HEK293 (cell line): ENCODE data around the gene KITLG.

Experiments used
- KLF7 ChIP-seq: fragments of 450-650 bp; formaldehyde crosslinking; IDR thresholded peaks from 2 replicates; pipeline ENCODE4 v1.5.1; 2016; ENCODE audit warnings: missing biosample characterization, missing genetic modification characterization, borderline replicate concordance
- MEIS1 ChIP-seq: sonication (generic); formaldehyde crosslinking; IDR thresholded peaks from 2 replicates; pipeline ENCODE4 v1.8.1; 2022; ENCODE audit warnings: missing genetic modification reagents, mild to moderate bottlenecking, borderline replicate concordance
- MZF1 ChIP-seq: fragments of 450-650 bp; formaldehyde crosslinking; IDR thresholded peaks from 2 replicates; pipeline ENCODE4 v1.5.1; 2017; ENCODE audit warnings: missing biosample characterization, missing genetic modification characterization, borderline replicate concordance
- PRDM4 ChIP-seq: fragments of 450-650 bp; formaldehyde crosslinking; IDR thresholded peaks from 2 replicates; pipeline ENCODE4 v1.5.1; 2017; ENCODE audit warnings: missing biosample characterization, missing genetic modification characterization
- SCRT2 ChIP-seq: fragments of 450-650 bp; formaldehyde crosslinking; IDR thresholded peaks from 2 replicates; pipeline ENCODE4 v1.5.1; 2016; ENCODE audit warnings: missing biosample characterization, missing genetic modification characterization
- ZBTB11 ChIP-seq: fragments of 450-650 bp; formaldehyde crosslinking; conservative IDR thresholded peaks from 2 replicates; pipeline ENCODE4 v1.5.1; 2016; ENCODE audit warnings: low read depth, missing biosample characterization, missing genetic modification characterization
- ZEB2 ChIP-seq: fragments of 450-650 bp; formaldehyde crosslinking; IDR thresholded peaks from 2 replicates; pipeline ENCODE4 v1.5.1; 2016; ENCODE audit warnings: missing biosample characterization, missing genetic modification characterization
- ZNF112 ChIP-seq: fragments of 450-650 bp; formaldehyde crosslinking; IDR thresholded peaks from 2 replicates; pipeline ENCODE4 v1.5.0; 2017; ENCODE audit warnings: missing biosample characterization, missing genetic modification characterization
- ZNF133 ChIP-seq: fragments of 450-650 bp; formaldehyde crosslinking; IDR thresholded peaks from 2 replicates; pipeline ENCODE4 v1.5.1; 2016; ENCODE audit warnings: missing biosample characterization, missing genetic modification characterization
- ZNF138 ChIP-seq: fragments of 450-650 bp; formaldehyde crosslinking; IDR thresholded peaks from 2 replicates; pipeline ENCODE4 v1.5.1; 2016; ENCODE audit warnings: missing biosample characterization, missing genetic modification characterization, borderline replicate concordance
- ZNF140 ChIP-seq: fragments of 450-650 bp; formaldehyde crosslinking; IDR thresholded peaks from 2 replicates; pipeline ENCODE4 v1.5.1; 2016; ENCODE audit warnings: missing biosample characterization, missing genetic modification characterization
- ZNF148 ChIP-seq: fragments of 450-650 bp; formaldehyde crosslinking; IDR thresholded peaks from 2 replicates; pipeline ENCODE4 v1.5.0; 2017; ENCODE audit warnings: missing biosample characterization, missing genetic modification characterization, borderline replicate concordance
- ZNF223 ChIP-seq: fragments of 450-650 bp; formaldehyde crosslinking; IDR thresholded peaks from 2 replicates; pipeline ENCODE4 v1.5.1; 2016; ENCODE audit warnings: missing biosample characterization, missing genetic modification characterization
- ZNF311 ChIP-seq: fragments of 450-650 bp; formaldehyde crosslinking; IDR thresholded peaks from 2 replicates; pipeline ENCODE4 v1.5.1; 2017; ENCODE audit warnings: missing biosample characterization, missing genetic modification characterization, borderline replicate concordance
- ZNF350 ChIP-seq: fragments of 450-650 bp; formaldehyde crosslinking; IDR thresholded peaks from 2 replicates; pipeline ENCODE4 v1.5.0; 2017; ENCODE audit warnings: missing biosample characterization, mild to moderate bottlenecking, missing genetic modification characterization
- ZNF366 ChIP-seq: fragments of 450-650 bp; formaldehyde crosslinking; conservative IDR thresholded peaks from 2 replicates; pipeline ENCODE4 v1.5.1; 2016; ENCODE audit warnings: missing biosample characterization, missing genetic modification characterization
- ZNF404 ChIP-seq: fragments of 450-650 bp; formaldehyde crosslinking; IDR thresholded peaks from 2 replicates; pipeline ENCODE4 v1.5.1; 2017; ENCODE audit warnings: missing biosample characterization, missing genetic modification characterization
- ZNF510 ChIP-seq: fragments of 450-650 bp; formaldehyde crosslinking; IDR thresholded peaks from 2 replicates; pipeline ENCODE4 v1.5.1; 2018; ENCODE audit warnings: mild to moderate bottlenecking, missing genetic modification characterization, missing biosample characterization; ENCODE audit not compliant: insufficient replicate concordance
- ZNF677 ChIP-seq: fragments of 450-650 bp; IDR thresholded peaks from 2 replicates; pipeline ENCODE4 v1.5.0; 2018; ENCODE audit warnings: missing biosample characterization, mild to moderate bottlenecking, missing genetic modification characterization, moderate library complexity
- ZNF707 ChIP-seq: fragments of 450-650 bp; formaldehyde crosslinking; IDR thresholded peaks from 2 replicates; pipeline ENCODE4 v1.5.1; 2016; ENCODE audit warnings: missing biosample characterization, missing genetic modification characterization
- ZNF747 ChIP-seq: fragments of 450-650 bp; formaldehyde crosslinking; IDR thresholded peaks from 2 replicates; pipeline ENCODE4 v1.5.1; 2016; ENCODE audit warnings: missing biosample characterization, missing genetic modification characterization
- ZNF768 ChIP-seq: fragments of 450-650 bp; formaldehyde crosslinking; IDR thresholded peaks from 2 replicates; pipeline ENCODE4 v1.5.1; 2018; ENCODE audit warnings: missing biosample characterization, mild to moderate bottlenecking, missing genetic modification characterization
- ZNF792 ChIP-seq: fragments of 450-650 bp; formaldehyde crosslinking; IDR thresholded peaks from 2 replicates; pipeline ENCODE4 v1.5.1; 2016; ENCODE audit warnings: missing biosample characterization, missing genetic modification characterization
- ZSCAN23 ChIP-seq: fragments of 450-650 bp; formaldehyde crosslinking; IDR thresholded peaks from 2 replicates; pipeline ENCODE4 v1.5.1; 2016; ENCODE audit warnings: missing biosample characterization, missing genetic modification characterization
- TF ChIP-seq, protein P1 (sequence below): fragments of 450-650 bp; formaldehyde crosslinking; IDR thresholded peaks from 2 replicates; pipeline ENCODE4 v1.5.1; 2016; ENCODE audit warnings: missing biosample characterization, missing genetic modification characterization
- TF ChIP-seq, protein P2 (sequence below): fragments of 450-650 bp; formaldehyde crosslinking; IDR thresholded peaks from 2 replicates; pipeline ENCODE4 v1.5.1; 2017; ENCODE audit warnings: missing biosample characterization, missing genetic modification characterization

The KITLG gene

GRCh38 chr12:88580051-88580871, at the start of gene KITLG (continued):
- TF ChIP-seq PRDM4 (tag by site-specific recombination): no peak
- 0 out of 2 replicates have a peak, but pooled peaks have one; percentile 22 for TF ChIP-seq KLF7 (tag by site-specific recombination)
- TF ChIP-seq ZNF510: no peak
- TF ChIP-seq MZF1 (tag by site-specific recombination): peak; percentile 71; the same call in 1 of the 2 replicates
- no peak for TF ChIP-seq ZNF112
- no peak for TF ChIP-seq ZNF133 (tag by site-specific recombination)
- TF ChIP-seq ZEB2 (tag by site-specific recombination): peak; percentile 75; the same call in 1 of the 2 replicates
- no peak for TF ChIP-seq ZNF311 (tag by site-specific recombination)
- TF ChIP-seq ZNF366 (tag by site-specific recombination): peak; percentile 44
- no peak for TF ChIP-seq MEIS1 (CRISPR knock-in tag)
- no peak for TF ChIP-seq ZNF677 (tag by site-specific recombination)
- no peak for TF ChIP-seq ZSCAN23 (tag by site-specific recombination)
- TF ChIP-seq ZBTB11 (tag by site-specific recombination): no peak; the same call in 1 of the 2 replicates
- no peak for TF ChIP-seq ZNF138 (tag by site-specific recombination)
- TF ChIP-seq ZNF223 (tag by site-specific recombination): no peak
- peak; percentile 51; the same call in 1 of the 2 replicates for TF ChIP-seq ZNF768 (tag by site-specific recombination)
- no peak for TF ChIP-seq ZNF707
- TF ChIP-seq ZNF140 (tag by site-specific recombination): no peak
- no peak for TF ChIP-seq ZNF404 (tag by site-specific recombination)
- TF ChIP-seq ZNF792 (tag by site-specific recombination): no peak
- TF ChIP-seq ZNF747 (tag by site-specific recombination): no peak
- no peak for TF ChIP-seq SCRT2 (tag by site-specific recombination)
- TF ChIP-seq ZNF148 (tag by site-specific recombination): no peak
- TF ChIP-seq, protein P1, sequence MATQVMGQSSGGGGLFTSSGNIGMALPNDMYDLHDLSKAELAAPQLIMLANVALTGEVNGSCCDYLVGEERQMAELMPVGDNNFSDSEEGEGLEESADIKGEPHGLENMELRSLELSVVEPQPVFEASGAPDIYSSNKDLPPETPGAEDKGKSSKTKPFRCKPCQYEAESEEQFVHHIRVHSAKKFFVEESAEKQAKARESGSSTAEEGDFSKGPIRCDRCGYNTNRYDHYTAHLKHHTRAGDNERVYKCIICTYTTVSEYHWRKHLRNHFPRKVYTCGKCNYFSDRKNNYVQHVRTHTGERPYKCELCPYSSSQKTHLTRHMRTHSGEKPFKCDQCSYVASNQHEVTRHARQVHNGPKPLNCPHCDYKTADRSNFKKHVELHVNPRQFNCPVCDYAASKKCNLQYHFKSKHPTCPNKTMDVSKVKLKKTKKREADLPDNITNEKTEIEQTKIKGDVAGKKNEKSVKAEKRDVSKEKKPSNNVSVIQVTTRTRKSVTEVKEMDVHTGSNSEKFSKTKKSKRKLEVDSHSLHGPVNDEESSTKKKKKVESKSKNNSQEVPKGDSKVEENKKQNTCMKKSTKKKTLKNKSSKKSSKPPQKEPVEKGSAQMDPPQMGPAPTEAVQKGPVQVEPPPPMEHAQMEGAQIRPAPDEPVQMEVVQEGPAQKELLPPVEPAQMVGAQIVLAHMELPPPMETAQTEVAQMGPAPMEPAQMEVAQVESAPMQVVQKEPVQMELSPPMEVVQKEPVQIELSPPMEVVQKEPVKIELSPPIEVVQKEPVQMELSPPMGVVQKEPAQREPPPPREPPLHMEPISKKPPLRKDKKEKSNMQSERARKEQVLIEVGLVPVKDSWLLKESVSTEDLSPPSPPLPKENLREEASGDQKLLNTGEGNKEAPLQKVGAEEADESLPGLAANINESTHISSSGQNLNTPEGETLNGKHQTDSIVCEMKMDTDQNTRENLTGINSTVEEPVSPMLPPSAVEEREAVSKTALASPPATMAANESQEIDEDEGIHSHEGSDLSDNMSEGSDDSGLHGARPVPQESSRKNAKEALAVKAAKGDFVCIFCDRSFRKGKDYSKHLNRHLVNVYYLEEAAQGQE (tag by site-specific recombination): peak; percentile 35; the same call in 1 of the 2 replicates
- TF ChIP-seq, protein P2, sequence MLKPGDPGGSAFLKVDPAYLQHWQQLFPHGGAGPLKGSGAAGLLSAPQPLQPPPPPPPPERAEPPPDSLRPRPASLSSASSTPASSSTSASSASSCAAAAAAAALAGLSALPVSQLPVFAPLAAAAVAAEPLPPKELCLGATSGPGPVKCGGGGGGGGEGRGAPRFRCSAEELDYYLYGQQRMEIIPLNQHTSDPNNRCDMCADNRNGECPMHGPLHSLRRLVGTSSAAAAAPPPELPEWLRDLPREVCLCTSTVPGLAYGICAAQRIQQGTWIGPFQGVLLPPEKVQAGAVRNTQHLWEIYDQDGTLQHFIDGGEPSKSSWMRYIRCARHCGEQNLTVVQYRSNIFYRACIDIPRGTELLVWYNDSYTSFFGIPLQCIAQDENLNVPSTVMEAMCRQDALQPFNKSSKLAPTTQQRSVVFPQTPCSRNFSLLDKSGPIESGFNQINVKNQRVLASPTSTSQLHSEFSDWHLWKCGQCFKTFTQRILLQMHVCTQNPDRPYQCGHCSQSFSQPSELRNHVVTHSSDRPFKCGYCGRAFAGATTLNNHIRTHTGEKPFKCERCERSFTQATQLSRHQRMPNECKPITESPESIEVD (tag by site-specific recombination): no peak
- no peak for TF ChIP-seq ZNF350 (tag by site-specific recombination)
